Measurements from ENCODE around the gene AGR2.

DNA sequence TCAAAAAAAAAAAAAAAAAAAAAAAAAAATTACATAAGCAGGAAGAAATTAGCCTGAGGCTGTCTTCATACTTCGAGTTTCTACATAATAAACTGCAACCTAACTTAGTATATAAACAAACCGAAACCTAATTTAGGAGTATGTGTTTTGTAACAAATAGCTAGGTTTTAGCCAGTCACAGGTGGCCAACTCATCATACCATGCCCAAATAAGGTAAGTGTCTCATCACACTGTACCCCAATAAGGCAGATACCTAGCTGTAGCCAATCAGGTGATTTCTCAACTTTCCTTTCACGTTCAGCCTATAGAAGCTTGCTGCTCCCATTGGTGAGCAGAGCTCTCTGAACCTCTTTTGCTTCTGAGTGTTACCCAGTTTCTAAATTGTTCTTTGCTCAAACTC is 13.9 kb upstream of the AGR2 start:
- TF ChIP-seq, protein P1, sequence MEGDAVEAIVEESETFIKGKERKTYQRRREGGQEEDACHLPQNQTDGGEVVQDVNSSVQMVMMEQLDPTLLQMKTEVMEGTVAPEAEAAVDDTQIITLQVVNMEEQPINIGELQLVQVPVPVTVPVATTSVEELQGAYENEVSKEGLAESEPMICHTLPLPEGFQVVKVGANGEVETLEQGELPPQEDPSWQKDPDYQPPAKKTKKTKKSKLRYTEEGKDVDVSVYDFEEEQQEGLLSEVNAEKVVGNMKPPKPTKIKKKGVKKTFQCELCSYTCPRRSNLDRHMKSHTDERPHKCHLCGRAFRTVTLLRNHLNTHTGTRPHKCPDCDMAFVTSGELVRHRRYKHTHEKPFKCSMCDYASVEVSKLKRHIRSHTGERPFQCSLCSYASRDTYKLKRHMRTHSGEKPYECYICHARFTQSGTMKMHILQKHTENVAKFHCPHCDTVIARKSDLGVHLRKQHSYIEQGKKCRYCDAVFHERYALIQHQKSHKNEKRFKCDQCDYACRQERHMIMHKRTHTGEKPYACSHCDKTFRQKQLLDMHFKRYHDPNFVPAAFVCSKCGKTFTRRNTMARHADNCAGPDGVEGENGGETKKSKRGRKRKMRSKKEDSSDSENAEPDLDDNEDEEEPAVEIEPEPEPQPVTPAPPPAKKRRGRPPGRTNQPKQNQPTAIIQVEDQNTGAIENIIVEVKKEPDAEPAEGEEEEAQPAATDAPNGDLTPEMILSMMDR (conservative IDR thresholded peaks at IDR 0.05 in 1 of 2, IDR thresholded peaks at IDR 0.05 in 1 of 2; ENCODE audit: low read depth in 1 of 2, low read length in 2 of 2): no peak
- no peak for TF ChIP-seq EZH2 (IDR thresholded peaks at IDR 0.05; ENCODE audit: low read length, missing control alignments)
